GM19351 (cell line): ENCODE data around the gene FAM107B.
"Not testable (repeated sequence)": the region's sequence is repeated elsewhere in the genome, so short reads cannot be mapped to it uniquely, and the experiment has no call there.

Source experiments
- ATAC-seq: cut with Tn5 transposase; IDR thresholded peaks from one replicate; pipeline ENCODE4 v1.9.1; 2021; ENCODE audit warnings: mild to moderate bottlenecking, moderate library complexity; ENCODE audit not compliant: unreplicated experiment

FAM107B gene

GRCh38 chr10:14639637-14640036 lies 135.1 kb downstream of the FAM107B start:
- ATAC-seq: no peak

- no peak for ATAC-seq
Measured at GRCh38 chr10:14635043-14635710, 139.5 kb downstream of the FAM107B start.

- ATAC-seq: not testable (repeated sequence)
Measured at GRCh38 chr10:14634572-14634971, 140.1 kb downstream of the FAM107B start.

- no peak for ATAC-seq
Measured at GRCh38 chr10:14625765-14626525, 148.8 kb downstream of the FAM107B start.

GRCh38 chr10:14625192-14625631 lies 149.5 kb downstream of the FAM107B start:
- ATAC-seq: no peak

GRCh38 chr10:14624600-14624999 lies 150.1 kb downstream of the FAM107B start:
- ATAC-seq: no peak

- no peak for ATAC-seq
Measured at GRCh38 chr10:14623931-14624330, 150.8 kb downstream of the FAM107B start.

GRCh38 chr10:14621037-14621436 lies 153.7 kb downstream of the FAM107B start:
- no peak for ATAC-seq

- ATAC-seq: no peak
Measured at GRCh38 chr10:14618674-14619073, 156.0 kb downstream of the FAM107B start.

GRCh38 chr10:14617852-14618251 lies 156.8 kb downstream of the FAM107B start:
- ATAC-seq: no peak

- ATAC-seq: no peak
Measured at GRCh38 chr10:14616955-14617730, 157.6 kb downstream of the FAM107B start.

GRCh38 chr10:14616465-14616864 lies 158.2 kb downstream of the FAM107B start:
- no peak for ATAC-seq

GRCh38 chr10:14613588-14613920 lies 161.1 kb downstream of the FAM107B start:
- no peak for ATAC-seq

- no peak for ATAC-seq
Measured at GRCh38 chr10:14612873-14613587, 161.7 kb downstream of the FAM107B start.

- ATAC-seq: no peak
Measured at GRCh38 chr10:14611968-14612693, 162.6 kb downstream of the FAM107B start.

GRCh38 chr10:14609178-14609577 lies 165.5 kb downstream of the FAM107B start:
- ATAC-seq: no peak

GRCh38 chr10:14608381-14609001 lies 166.2 kb downstream of the FAM107B start:
- ATAC-seq: peak; percentile 38

GRCh38 chr10:14606633-14607032 lies 168.1 kb downstream of the FAM107B start:
- ATAC-seq: no peak

- ATAC-seq: peak; percentile 57
Measured at GRCh38 chr10:14605231-14605925, 169.3 kb downstream of the FAM107B start.
